ENCODE measurements around the gene ZNF682.

DNA sequence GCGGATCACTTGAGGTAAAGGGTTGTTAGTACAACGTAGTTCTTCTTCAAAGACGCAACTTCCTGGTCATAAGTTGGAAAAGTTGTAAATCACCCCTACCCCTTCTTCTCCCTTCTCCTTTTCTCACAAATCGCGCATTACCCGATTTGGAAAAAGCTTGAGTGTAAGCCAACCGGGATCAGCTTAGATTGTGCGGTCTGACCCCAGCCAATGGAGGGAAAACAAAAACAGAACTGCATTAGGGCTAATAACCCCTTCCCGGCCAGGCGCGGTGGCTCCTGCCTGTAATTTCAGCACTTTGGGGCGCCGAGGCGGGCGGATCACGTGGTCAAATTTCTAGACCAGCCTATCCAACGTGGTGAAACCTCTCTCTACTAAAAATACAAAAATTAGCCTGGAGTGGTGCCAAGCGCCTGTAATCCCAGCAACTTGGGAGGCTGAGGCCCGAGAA, 39.3 kb upstream of the ZNF682 start:
- TF ChIP-seq, protein P1, sequence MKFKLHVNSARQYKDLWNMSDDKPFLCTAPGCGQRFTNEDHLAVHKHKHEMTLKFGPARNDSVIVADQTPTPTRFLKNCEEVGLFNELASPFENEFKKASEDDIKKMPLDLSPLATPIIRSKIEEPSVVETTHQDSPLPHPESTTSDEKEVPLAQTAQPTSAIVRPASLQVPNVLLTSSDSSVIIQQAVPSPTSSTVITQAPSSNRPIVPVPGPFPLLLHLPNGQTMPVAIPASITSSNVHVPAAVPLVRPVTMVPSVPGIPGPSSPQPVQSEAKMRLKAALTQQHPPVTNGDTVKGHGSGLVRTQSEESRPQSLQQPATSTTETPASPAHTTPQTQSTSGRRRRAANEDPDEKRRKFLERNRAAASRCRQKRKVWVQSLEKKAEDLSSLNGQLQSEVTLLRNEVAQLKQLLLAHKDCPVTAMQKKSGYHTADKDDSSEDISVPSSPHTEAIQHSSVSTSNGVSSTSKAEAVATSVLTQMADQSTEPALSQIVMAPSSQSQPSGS (tag by site-specific recombination; IDR thresholded peaks at IDR 0.05; ENCODE audit: low read depth), result no peak
- TF ChIP-seq ZNF121 (tag by site-specific recombination; IDR thresholded peaks at IDR 0.05) (no peak), ZNF623 (tag by site-specific recombination; IDR thresholded peaks at IDR 0.05) (no peak), REPIN1 (tag by site-specific recombination; IDR thresholded peaks at IDR 0.05; ENCODE audit: low read depth) (no peak), ZNF140 (tag by site-specific recombination; IDR thresholded peaks at IDR 0.05) (no peak), REST (tag by site-specific recombination; IDR thresholded peaks at IDR 0.05) (no peak), ZBTB48 (tag by site-specific recombination; IDR thresholded peaks at IDR 0.05) (no peak), ZNF449 (tag by site-specific recombination; IDR thresholded peaks at IDR 0.05) (no peak), ZNF138 (tag by site-specific recombination; IDR thresholded peaks at IDR 0.05; ENCODE audit: borderline replicate concordance) (no peak)
- TF ChIP-seq, protein P2, sequence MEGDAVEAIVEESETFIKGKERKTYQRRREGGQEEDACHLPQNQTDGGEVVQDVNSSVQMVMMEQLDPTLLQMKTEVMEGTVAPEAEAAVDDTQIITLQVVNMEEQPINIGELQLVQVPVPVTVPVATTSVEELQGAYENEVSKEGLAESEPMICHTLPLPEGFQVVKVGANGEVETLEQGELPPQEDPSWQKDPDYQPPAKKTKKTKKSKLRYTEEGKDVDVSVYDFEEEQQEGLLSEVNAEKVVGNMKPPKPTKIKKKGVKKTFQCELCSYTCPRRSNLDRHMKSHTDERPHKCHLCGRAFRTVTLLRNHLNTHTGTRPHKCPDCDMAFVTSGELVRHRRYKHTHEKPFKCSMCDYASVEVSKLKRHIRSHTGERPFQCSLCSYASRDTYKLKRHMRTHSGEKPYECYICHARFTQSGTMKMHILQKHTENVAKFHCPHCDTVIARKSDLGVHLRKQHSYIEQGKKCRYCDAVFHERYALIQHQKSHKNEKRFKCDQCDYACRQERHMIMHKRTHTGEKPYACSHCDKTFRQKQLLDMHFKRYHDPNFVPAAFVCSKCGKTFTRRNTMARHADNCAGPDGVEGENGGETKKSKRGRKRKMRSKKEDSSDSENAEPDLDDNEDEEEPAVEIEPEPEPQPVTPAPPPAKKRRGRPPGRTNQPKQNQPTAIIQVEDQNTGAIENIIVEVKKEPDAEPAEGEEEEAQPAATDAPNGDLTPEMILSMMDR (tag by site-specific recombination; IDR thresholded peaks at IDR 0.05), result no peak
- TF ChIP-seq, protein P3, sequence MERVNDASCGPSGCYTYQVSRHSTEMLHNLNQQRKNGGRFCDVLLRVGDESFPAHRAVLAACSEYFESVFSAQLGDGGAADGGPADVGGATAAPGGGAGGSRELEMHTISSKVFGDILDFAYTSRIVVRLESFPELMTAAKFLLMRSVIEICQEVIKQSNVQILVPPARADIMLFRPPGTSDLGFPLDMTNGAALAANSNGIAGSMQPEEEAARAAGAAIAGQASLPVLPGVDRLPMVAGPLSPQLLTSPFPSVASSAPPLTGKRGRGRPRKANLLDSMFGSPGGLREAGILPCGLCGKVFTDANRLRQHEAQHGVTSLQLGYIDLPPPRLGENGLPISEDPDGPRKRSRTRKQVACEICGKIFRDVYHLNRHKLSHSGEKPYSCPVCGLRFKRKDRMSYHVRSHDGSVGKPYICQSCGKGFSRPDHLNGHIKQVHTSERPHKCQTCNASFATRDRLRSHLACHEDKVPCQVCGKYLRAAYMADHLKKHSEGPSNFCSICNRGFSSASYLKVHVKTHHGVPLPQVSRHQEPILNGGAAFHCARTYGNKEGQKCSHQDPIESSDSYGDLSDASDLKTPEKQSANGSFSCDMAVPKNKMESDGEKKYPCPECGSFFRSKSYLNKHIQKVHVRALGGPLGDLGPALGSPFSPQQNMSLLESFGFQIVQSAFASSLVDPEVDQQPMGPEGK (tag by site-specific recombination; IDR thresholded peaks at IDR 0.05), result no peak
